PC-3 (cell line): ENCODE measurements around the gene TEX19. TPM values are rescaled to one million over a fixed set of nuclear protein-coding genes. Genes with fewer than 3 reads are reported as not detected.
A peak's percentile ranks its signal among the peaks of the same experiment; 100 is the strongest.

ENCODE experiments used
- ATAC-seq: fragments of 200-7000 bp; cut with Tn5 transposase; 2 replicates; pipeline ENCODE4 v1.9.1; 2020; ENCODE audit warnings: mild to moderate bottlenecking, moderate library complexity
- Bru-seq: library from RNA; stranded (reverse); fragments of 400-500 nt; gene quantifications from one replicate; lab custom pipeline; 2021; lab: Mats Ljungman, UMichigan
- BruChase-seq, 2 experiments: library from RNA; stranded (reverse); fragments of 400-500 nt; gene quantifications; one replicate each; lab custom pipeline; 2021; lab: Mats Ljungman, UMichigan
- BruUV-seq: library from RNA; stranded (reverse); fragments of 400-500 nt; replicated peaks from 2 replicates; lab custom pipeline; 2021; lab: Mats Ljungman, UMichigan
- CTCF ChIA-PET: fragments of 300-600 bp; sonication (Branson Sonifier 250); formaldehyde crosslinking; loops from one replicate; lab custom pipeline; 2022; ENCODE audit warnings: antibody characterized with exemption; lab: Charles Lee
- POLR2A ChIA-PET: fragments of 300-600 bp; sonication (Branson Sonifier 250); formaldehyde crosslinking; loops from one replicate; lab custom pipeline; 2022; ENCODE audit warnings: antibody characterized with exemption; ENCODE audit not compliant: unreplicated experiment; lab: Charles Lee
- DNase-seq: peaks from one replicate; pipeline ENCODE4 v3.0.0-alpha.2; 2015
- H2AFZ ChIP-seq: fragments of 300-600 bp; sonication (generic); 2 replicates; pipeline ENCODE4 v1.6.0; 2016; ENCODE audit warnings: antibody characterized with exemption, low read length
- H3F3A ChIP-seq: fragments of 300-600 bp; sonication (generic); one replicate; pipeline ENCODE4 v1.6.0; 2017; ENCODE audit warnings: antibody characterized with exemption, low read length, control low read depth, mild to moderate bottlenecking; ENCODE audit not compliant: unreplicated experiment
- H3K27ac ChIP-seq: fragments of 300-600 bp; sonication (generic); 2 replicates; pipeline ENCODE4 v1.5.1; 2016; ENCODE audit warnings: mild to moderate bottlenecking, low read length
- H3K27me3 ChIP-seq: fragments of 300-600 bp; sonication (generic); 2 replicates; pipeline ENCODE4 v1.6.1; 2016; ENCODE audit warnings: low read length, mixed read lengths
- H3K36me3 ChIP-seq: fragments of 300-600 bp; sonication (generic); 2 replicates; pipeline ENCODE4 v1.6.1; 2016; ENCODE audit warnings: low read depth, mixed run types, low read length, mixed read lengths
- H3K4me1 ChIP-seq: fragments of 300-600 bp; sonication (generic); 2 replicates; pipeline ENCODE4 v1.5.1; 2016; ENCODE audit warnings: low read length; ENCODE audit not compliant: insufficient read depth
- H3K4me2 ChIP-seq: fragments of 300-600 bp; sonication (generic); 2 replicates; pipeline ENCODE4 v1.6.0; 2016; ENCODE audit warnings: low read length
- H3K4me3 ChIP-seq: fragments of 300-600 bp; sonication (generic); 2 replicates; pipeline ENCODE4 v1.5.1; 2016; ENCODE audit warnings: mild to moderate bottlenecking, low read length, mixed read lengths
- H3K79me2 ChIP-seq: fragments of 300-600 bp; sonication (generic); 2 replicates; pipeline ENCODE4 v1.6.1; 2017; ENCODE audit warnings: low read length, mixed read lengths
- H3K9ac ChIP-seq: fragments of 300-600 bp; sonication (generic); 2 replicates; pipeline ENCODE4 v1.6.0; 2016; ENCODE audit warnings: mild to moderate bottlenecking, low read length
- H3K9me2 ChIP-seq: fragments of 300-600 bp; sonication (generic); replicated peaks from 2 replicates; pipeline ENCODE4 v1.6.1; 2016; ENCODE audit warnings: mixed run types, low read length, mixed read lengths
- H3K9me3 ChIP-seq: fragments of 300-600 bp; sonication (generic); 2 replicates; pipeline ENCODE4 v1.6.1; 2016; ENCODE audit warnings: low read length, mixed read lengths
- H4K20me1 ChIP-seq: fragments of 300-600 bp; sonication (generic); 2 replicates; pipeline ENCODE4 v1.6.1; 2016; ENCODE audit warnings: low read length, mixed read lengths
- EZH2 ChIP-seq: fragments of 300-600 bp; sonication (generic); IDR thresholded peaks from one replicate; pipeline ENCODE4 v1.6.1; 2017; ENCODE audit warnings: antibody characterized with exemption, mild to moderate bottlenecking, low read length; ENCODE audit not compliant: unreplicated experiment
- EZH2phosphoT487 ChIP-seq: fragments of 300-600 bp; sonication (generic); IDR thresholded peaks from 2 replicates; pipeline ENCODE4 v1.6.1; 2018; ENCODE audit warnings: mild to moderate bottlenecking, antibody characterized with exemption, low read length, borderline replicate concordance
- intact Hi-C: fragments of 100-400 bp; cut with micrococcal nuclease; formaldehyde crosslinking; loops from 2 replicates; pipeline ENCODE4 v1.9.0; 2023
- long read RNA-seq: library from polyadenylated mRNA; unstranded; transcript quantifications from one replicate; pipeline ENCODE4 v2.0.0, GENCODE V29; 2021; ENCODE audit not compliant: unreplicated experiment
- total RNA-seq: library from RNA; depleted of rRNA; stranded (reverse); fragments of >200 nt; gene quantifications from 2 replicates; pipeline ENCODE4 v1.2.3, GENCODE V29; 2014; rRNA removed
- TF ChIP-seq, protein P1 (sequence below): fragments of 300-600 bp; sonication (generic); conservative IDR thresholded peaks from 2 replicates; pipeline ENCODE4 v1.5.1; 2017; ENCODE audit warnings: antibody characterized with exemption, low read depth, mild to moderate bottlenecking, low read length

TEX19 gene, protein sequence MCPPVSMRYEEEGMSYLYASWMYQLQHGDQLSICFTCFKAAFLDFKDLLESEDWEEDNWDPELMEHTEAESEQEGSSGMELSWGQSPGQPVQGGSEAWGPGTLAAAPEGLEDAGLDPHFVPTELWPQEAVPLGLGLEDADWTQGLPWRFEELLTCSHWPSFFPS
- 0.46 and 1.2 TPM in 2 replicates for total RNA-seq
- Bru-seq, nascent RNA, result not detected
- percentile 34 among the genes with signal in this experiment for BruChase-seq, experiment 1, labeled RNA remaining after a 6-hour chase
- BruChase-seq, experiment 2, labeled RNA remaining after a 2-hour chase, result not detected
- long read RNA-seq, result 0 reads

DNA sequence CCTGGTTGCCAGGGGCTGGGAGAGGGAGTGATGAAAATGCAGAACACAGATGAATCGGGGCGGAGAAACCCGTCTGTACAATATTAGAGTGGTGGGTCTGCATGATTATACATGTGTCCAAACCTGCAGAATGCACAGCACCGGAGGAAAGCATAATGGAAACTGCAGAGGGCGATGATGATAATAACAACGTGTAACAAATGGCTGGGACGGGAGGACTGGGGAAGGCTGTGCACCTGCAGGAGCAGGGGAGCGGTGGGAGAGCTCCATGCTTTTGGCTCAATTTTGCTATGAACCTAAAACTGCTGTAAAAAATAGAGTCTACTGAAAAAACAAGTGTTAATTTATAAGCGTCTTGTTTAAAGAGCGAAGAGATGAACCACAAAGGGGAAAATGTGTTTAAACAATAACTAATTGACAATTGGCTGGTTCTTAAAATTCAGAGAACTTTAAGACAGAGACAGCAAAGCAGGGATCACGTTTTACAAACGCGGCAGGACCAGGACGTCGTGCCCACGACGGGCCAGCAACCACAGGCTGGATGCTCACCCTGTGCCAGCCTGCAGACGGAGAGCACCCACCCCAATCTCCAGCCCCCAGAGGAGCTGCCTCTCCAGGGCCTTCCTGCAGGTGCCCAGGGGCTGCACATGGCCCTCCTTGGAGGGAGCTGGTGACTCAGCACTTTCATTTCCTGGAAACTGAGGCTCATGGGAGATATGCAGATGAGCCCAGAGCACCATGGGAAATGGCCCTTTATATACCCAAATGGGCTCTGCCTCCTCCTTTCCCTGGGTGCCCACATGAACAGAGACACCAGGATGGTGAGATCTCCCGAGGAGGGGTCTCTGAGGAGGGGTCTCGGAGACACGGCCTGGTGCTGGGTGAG lies at the start of gene TEX19:
TSS of gene TEX19 (plus strand) at position 783 of the 886 bp plus-strand sequence. CDS start 2,904 bp downstream, outside the sequence.
- no peak within 1 kb of the TSS for H3K4me3 ChIP-seq
- H3K4me2 ChIP-seq, result no peak within 1 kb of the TSS
- DNase-seq (peak; percentile 35), ATAC-seq (no peak; the same call in 1 of the 2 replicates)
- intact Hi-C loops, result loop anchor here (10.0 kb wide), 2 partner anchors 96 to 166 kb away; partner anchors contain the start of genes CYBC1 and NARF
- POLR2A ChIA-PET, result interaction anchor here (0.6 kb wide), 1 partner anchor 135 kb away, joined by 15 read pairs; no protein-coding TSS in a partner anchor
- H3K27ac ChIP-seq, result peak within 1 kb of the TSS; percentile 40
- TF ChIP-seq, protein P1, sequence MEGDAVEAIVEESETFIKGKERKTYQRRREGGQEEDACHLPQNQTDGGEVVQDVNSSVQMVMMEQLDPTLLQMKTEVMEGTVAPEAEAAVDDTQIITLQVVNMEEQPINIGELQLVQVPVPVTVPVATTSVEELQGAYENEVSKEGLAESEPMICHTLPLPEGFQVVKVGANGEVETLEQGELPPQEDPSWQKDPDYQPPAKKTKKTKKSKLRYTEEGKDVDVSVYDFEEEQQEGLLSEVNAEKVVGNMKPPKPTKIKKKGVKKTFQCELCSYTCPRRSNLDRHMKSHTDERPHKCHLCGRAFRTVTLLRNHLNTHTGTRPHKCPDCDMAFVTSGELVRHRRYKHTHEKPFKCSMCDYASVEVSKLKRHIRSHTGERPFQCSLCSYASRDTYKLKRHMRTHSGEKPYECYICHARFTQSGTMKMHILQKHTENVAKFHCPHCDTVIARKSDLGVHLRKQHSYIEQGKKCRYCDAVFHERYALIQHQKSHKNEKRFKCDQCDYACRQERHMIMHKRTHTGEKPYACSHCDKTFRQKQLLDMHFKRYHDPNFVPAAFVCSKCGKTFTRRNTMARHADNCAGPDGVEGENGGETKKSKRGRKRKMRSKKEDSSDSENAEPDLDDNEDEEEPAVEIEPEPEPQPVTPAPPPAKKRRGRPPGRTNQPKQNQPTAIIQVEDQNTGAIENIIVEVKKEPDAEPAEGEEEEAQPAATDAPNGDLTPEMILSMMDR, result peak; percentile 29; the same call in 1 of the 2 replicates
- no peak for TF ChIP-seq EZH2phosphoT487
- no peak within 1 kb of the TSS for H3K9ac ChIP-seq
- no peaks in the 10 kb centered on the region for H3K36me3 ChIP-seq
- H3K9me2 ChIP-seq, result no peaks in the 10 kb centered on the region
- H3K27me3 ChIP-seq, result no peaks in the 10 kb centered on the region
- H3F3A ChIP-seq, result no peaks in the 10 kb centered on the region
- no peaks in the 10 kb centered on the region for H3K9me3 ChIP-seq
- H2AFZ ChIP-seq, result peak within 1 kb of the TSS; percentile 36; the same call in 1 of the 2 replicates
- CTCF ChIA-PET, result no interaction called here
- BruUV-seq, result no TSS peak
- no peaks in the 10 kb centered on the region for H3K79me2 ChIP-seq
- H3K4me1 ChIP-seq, result peaks cover 11% of the 10 kb centered on the region
- H4K20me1 ChIP-seq, result no peaks in the 10 kb centered on the region

DNA sequence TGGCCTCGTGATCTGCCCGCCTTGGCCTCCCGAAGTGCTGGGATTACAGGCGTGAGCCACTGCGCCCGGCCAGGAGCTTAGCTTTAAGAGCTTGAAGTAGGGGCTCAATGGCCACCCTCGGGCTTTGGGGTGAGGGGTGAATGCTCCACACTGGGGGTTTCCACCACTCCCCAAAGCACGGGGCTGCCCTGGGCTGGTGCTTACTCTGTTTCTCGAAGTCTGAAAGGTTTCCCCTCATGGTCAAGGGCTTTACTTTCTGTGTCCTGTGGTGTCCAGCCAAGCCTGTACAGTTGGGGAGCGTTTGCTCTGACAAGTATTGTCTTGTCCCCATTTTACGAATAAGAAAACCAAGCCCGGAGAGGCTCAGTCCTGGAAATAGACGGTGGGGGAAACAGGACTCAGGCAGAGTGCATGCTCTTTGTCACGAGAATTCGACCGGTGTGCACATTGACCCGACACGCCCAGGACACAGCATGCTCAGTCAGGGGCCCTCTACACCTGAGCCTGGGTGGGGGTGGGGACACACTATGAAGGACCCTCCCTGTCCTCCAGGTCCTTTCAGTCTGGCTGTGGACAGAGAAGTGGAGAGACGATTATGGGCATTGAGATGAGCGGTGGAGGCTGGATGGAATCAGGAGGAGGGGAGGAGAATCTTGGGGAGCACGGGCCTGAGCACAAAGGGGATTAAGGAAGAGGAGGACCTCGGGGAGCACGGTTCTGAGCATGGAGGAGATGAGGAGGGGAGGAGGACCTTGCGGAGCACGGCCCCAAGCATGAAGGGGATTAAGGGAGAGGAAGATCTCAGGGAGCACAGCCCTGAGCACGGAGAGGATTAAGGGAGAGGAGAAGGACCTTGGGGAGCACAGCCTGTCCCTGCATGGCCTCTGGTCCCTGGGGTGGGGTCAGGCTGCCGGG lies 49.1 kb upstream of the TEX19 start:
- no peaks in the 10 kb centered on the region for H3K9me3 ChIP-seq
- TF ChIP-seq, protein P1, result no peak
- TF ChIP-seq EZH2, result no peak
- no peak for TF ChIP-seq EZH2phosphoT487
- CTCF ChIA-PET, result no interaction called here
- no peak overlapping the region for H3K9ac ChIP-seq
- H3K27ac ChIP-seq, result no peak overlapping the region
- no peak overlapping the region for H3K4me3 ChIP-seq
- no peak overlapping the region for H2AFZ ChIP-seq
- no peaks in the 10 kb centered on the region for H3K79me2 ChIP-seq
- BruUV-seq, result no TSS peak
- intact Hi-C loops, result no loop called here
- no peaks in the 10 kb centered on the region for H3K36me3 ChIP-seq
- H4K20me1 ChIP-seq, result no peaks in the 10 kb centered on the region
- no peaks in the 10 kb centered on the region for H3F3A ChIP-seq
- no peaks in the 10 kb centered on the region for H3K4me1 ChIP-seq
- H3K4me2 ChIP-seq, result no peak overlapping the region
- H3K9me2 ChIP-seq, result no peaks in the 10 kb centered on the region
- DNase-seq (no peak), ATAC-seq (no peak)
- POLR2A ChIA-PET, result no interaction called here
- H3K27me3 ChIP-seq, result no peaks in the 10 kb centered on the region
